ENCODE data around the gene DBI. TPM values are rescaled to one million over a fixed set of nuclear protein-coding genes. Genes with fewer than 3 reads are reported as not detected.

The DBI gene
- total and polyA plus RNA-seq, 3 donors from 2014 or later: 109 to 434 (median 130) TPM

GRCh38 chr2:119333833-119334232 is 32.9 kb upstream of the DBI start:
- no peak for TF ChIP-seq POLR2A (IDR thresholded peaks at IDR 0.05)
- TF ChIP-seq CTCF (IDR thresholded peaks at IDR 0.05): no peak
- intact Hi-C loops (cut with DNase I; ENCODE audit: low total_unique reads): no loop called here
- H3K4me3 ChIP-seq: no peak overlapping the region
- no peaks in the 10 kb centered on the region for H3K9me3 ChIP-seq
- 93 to 95% methylated on average over 2 of the region's 2 CpGs for WGBS, 2 donors
- no peaks in the 10 kb centered on the region for H3K4me1 ChIP-seq
- no peak for DNase-seq
- H3K27me3 ChIP-seq: no peaks in the 10 kb centered on the region
- no peak overlapping the region for H3K27ac ChIP-seq
- no peaks in the 10 kb centered on the region for H3K36me3 ChIP-seq (ENCODE audit: low read depth, missing control alignments)

GRCh38 chr2:119337749-119338148 is 29.0 kb upstream of the DBI start:
- DNase-seq: no peak
- no peak overlapping the region for H3K4me3 ChIP-seq
- H3K27me3 ChIP-seq: no peaks in the 10 kb centered on the region
- no peak overlapping the region for H3K27ac ChIP-seq
- intact Hi-C loops (cut with DNase I; ENCODE audit: low total_unique reads): no loop called here
- no peaks in the 10 kb centered on the region for H3K9me3 ChIP-seq
- no peaks in the 10 kb centered on the region for H3K36me3 ChIP-seq (ENCODE audit: low read depth, missing control alignments)
- 57 to 63% methylated on average over 2 of the region's 2 CpGs for WGBS, 2 donors
- TF ChIP-seq CTCF (IDR thresholded peaks at IDR 0.05): no peak
- TF ChIP-seq POLR2A (IDR thresholded peaks at IDR 0.05): no peak
- H3K4me1 ChIP-seq: no peaks in the 10 kb centered on the region

- intact Hi-C loops (cut with DNase I; ENCODE audit: low total_unique reads): no loop called here
- H3K27me3 ChIP-seq: no peaks in the 10 kb centered on the region
- no peaks in the 10 kb centered on the region for H3K4me1 ChIP-seq
- no peak overlapping the region for H3K27ac ChIP-seq
- H3K9me3 ChIP-seq: no peaks in the 10 kb centered on the region
- no peak for DNase-seq
- WGBS, 2 donors: 83 to 86% methylated on average over 2 of the region's 2 CpGs
- TF ChIP-seq CTCF (IDR thresholded peaks at IDR 0.05): no peak
- H3K4me3 ChIP-seq: no peak overlapping the region
- H3K36me3 ChIP-seq (ENCODE audit: low read depth, missing control alignments): no peaks in the 10 kb centered on the region
Observed at GRCh38 chr2:119338272-119338671, 28.5 kb upstream of the DBI start.

- no peaks in the 10 kb centered on the region for H3K9me3 ChIP-seq
- H3K36me3 ChIP-seq (ENCODE audit: low read depth, missing control alignments): no peaks in the 10 kb centered on the region
- no peak for DNase-seq
- intact Hi-C loops (cut with DNase I; ENCODE audit: low total_unique reads): no loop called here
- 82 to 87% methylated on average over 6 of the region's 6 CpGs for WGBS, 2 donors
- no peaks in the 10 kb centered on the region for H3K27me3 ChIP-seq
- H3K27ac ChIP-seq: no peak overlapping the region
- H3K4me1 ChIP-seq: no peaks in the 10 kb centered on the region
- no peak for TF ChIP-seq CTCF (IDR thresholded peaks at IDR 0.05)
- TF ChIP-seq POLR2A (IDR thresholded peaks at IDR 0.05): no peak
- no peak overlapping the region for H3K4me3 ChIP-seq
Observed at GRCh38 chr2:119338826-119339561, 27.8 kb upstream of the DBI start.

- H3K27ac ChIP-seq: no peak overlapping the region
- WGBS, 2 donors: 94 to 97% methylated on average over 7 of the region's 7 CpGs
Observed at GRCh38 chr2:119339562-119339923, 27.2 kb upstream of the DBI start.

More at GRCh38 chr2:119339562-119339923, 27.2 kb upstream of the DBI start:
- H3K9me3 ChIP-seq: no peaks in the 10 kb centered on the region
- no peaks in the 10 kb centered on the region for H3K4me1 ChIP-seq
- no peak for TF ChIP-seq POLR2A (IDR thresholded peaks at IDR 0.05)
- no peak for TF ChIP-seq CTCF (IDR thresholded peaks at IDR 0.05)
- no peak for DNase-seq
- no peaks in the 10 kb centered on the region for H3K36me3 ChIP-seq (ENCODE audit: low read depth, missing control alignments)
- no peaks in the 10 kb centered on the region for H3K27me3 ChIP-seq
- H3K4me3 ChIP-seq: no peak overlapping the region
- intact Hi-C loops (cut with DNase I; ENCODE audit: low total_unique reads): no loop called here

All from testis (tissue), 3 donors.